ENCODE measurements around the gene MECR. TPM values are rescaled to one million over a fixed set of nuclear protein-coding genes. Genes with fewer than 3 reads are reported as not detected.

Gene MECR, protein sequence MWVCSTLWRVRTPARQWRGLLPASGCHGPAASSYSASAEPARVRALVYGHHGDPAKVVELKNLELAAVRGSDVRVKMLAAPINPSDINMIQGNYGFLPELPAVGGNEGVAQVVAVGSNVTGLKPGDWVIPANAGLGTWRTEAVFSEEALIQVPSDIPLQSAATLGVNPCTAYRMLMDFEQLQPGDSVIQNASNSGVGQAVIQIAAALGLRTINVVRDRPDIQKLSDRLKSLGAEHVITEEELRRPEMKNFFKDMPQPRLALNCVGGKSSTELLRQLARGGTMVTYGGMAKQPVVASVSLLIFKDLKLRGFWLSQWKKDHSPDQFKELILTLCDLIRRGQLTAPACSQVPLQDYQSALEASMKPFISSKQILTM
- 10 to 100 TPM; 19.3 to 26.3 TPM for total RNA-seq

DNA sequence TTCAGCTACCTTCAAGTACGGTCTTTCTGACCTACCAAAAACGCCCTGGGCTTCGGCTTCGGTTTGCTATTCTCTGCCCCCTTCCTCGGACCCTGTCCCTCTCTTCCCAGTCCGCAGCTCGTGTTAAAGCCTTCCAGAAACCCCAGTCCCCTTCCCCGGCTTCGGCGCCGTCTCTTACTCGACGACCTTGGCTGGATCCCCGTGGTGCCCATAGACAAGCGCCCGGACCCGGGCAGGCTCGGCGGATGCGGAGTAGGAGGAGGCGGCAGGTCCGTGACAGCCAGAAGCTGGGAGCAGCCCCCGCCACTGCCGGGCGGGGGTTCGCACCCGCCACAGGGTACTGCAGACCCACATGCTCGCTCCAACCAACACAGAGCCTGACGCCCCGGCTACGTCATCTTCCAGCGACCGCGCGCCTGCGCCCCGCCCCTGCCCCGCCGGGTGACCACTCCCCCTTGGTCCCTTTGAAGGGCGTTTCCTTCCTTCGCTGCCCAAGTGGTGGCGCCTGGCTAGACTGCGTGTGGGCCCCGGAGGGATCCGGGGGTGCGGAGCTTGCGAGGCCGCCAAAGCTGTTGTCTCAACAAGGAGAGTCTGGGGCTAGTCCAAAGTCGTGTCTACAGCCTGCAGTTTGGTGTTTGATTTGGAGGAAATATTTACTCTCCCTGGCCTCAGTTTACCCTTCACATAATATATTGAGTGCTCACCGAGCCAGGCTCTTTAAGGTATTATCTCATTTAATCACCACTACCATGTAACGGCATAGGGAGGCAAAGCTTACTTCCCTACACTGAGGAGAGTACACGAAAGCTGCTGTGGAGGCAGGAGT lies at the start of gene MECR:
TSS of gene MECR (minus strand) at position 382 of the 826 bp plus-strand sequence. CDS start at position 354, 28 bp downstream.

DNA sequence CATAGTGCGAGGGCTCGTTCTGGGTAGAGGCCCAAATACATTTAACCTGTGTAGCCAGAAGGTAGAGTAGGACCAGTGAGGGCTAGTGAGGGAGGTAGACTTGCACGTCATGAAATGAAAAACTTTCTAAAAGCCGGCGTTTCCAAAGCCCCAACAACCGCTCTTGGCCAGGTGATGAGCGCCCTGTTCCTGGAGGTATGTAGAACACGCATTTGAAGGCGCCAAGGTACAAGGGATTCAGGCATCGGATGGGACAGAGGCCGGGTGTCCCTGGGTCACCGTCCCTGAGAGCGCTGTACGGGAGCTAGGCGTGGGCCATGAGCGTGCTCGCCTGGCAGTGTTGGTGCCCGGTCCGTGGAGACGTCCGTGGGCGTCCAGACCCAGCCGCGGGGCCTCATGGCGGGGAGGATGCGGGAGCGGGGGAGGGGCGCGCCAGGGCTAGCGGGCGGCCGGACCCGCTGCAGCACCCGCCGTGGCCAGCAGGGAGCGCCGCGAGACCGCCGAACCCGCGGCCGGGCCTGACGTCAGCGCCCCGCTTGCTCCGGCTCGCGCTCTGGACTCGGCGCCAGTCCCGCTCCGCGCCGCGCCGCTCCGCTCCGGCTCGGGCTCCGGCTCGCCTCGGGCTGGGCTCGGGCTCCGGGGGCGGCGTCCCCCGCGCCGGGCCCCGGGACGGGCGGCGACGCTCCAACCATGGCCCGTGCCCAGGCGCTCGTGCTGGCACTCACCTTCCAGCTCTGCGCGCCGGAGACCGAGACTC lies 5.4 kb upstream of the MECR start, which contains the start of gene PTPRU:
TSS of gene PTPRU (plus strand) at position 568 of the 757 bp plus-strand sequence. CDS start at position 691, 123 bp downstream.

DNA sequence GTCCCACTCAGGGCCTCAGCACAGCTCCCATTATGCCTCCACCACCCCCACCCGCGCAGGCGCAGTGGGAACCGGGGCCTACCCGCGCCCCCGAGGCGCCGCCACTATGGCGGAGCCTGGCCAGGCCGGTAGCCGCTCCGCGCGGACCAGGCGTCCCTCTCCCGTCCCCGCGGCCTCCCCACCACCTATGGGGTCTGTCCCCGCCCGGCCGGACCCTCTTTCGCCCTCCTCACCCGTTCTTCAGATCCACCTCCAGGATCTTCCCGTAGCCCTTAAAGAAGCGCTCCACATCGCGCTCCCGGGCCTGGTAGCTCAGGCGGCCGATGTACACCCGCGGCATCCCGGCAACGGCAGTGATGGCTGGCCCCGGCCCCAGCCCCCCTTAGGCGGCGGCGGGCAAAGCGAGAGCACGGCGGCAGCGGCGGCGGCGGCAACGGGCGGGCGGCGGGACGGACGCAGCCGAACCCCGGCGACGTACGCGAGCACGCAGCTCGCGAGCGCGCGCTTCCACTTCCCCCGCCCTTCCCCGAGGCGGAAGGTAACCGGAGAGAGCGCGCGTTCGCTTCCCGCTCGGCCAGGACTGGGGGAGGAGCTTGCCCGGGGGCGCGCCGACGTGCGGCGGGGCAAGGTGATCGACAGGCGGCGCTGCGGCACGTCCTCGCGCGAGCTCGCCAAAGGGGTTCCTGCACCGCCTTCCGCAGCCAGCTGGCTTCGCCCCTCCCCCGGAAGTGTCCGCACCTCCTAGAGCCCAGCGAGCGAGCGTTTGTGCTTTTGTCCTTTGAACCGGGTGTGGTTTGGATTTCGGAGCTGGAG lies 49.1 kb downstream of the MECR start, which contains the start of gene SRSF4:
TSS of gene SRSF4 (minus strand) at position 488 of the 813 bp plus-strand sequence. CDS start at position 340, 148 bp downstream.

Small RNA genes within 50 kb of the gene (small RNA-seq; reads per million reads assigned to genes)
- 0 reads per million in 2 donors for gene RF02271

Other genes with a start within 250 kb of the MECR start
- gene TMEM200B, start 107.0 kb downstream of the MECR start, total RNA-seq = 1 to 10 TPM; 2.8 to 7.7 TPM
- gene SRSF4, start 49.0 kb downstream of the MECR start, total RNA-seq = 10 to 100 TPM; 23.4 to 35.0 TPM
- gene PTPRU, start 5.6 kb upstream of the MECR start, total RNA-seq = 10 to 100 TPM; 28.6 to 47.3 TPM